Natural killer cell treated with Interleukin-12 subunit alpha and Interleukin-12 subunit beta and Interleukin-15 and Interleukin-18, amount 100 ng/mL, for 72 hours (primary cell): ENCODE measurements around the gene GJB3. TPM values are rescaled to one million over a fixed set of nuclear protein-coding genes. Genes with fewer than 3 reads are reported as not detected.

Experiments
- ATAC-seq, 2 donors: fragments of 150-1000 bp; cut with Tn5 transposase in 1 of 2; sonication (Bioruptor Pico), chemical (Tn5 transposase) in 1 of 2; 2 replicates each; pipeline ENCODE4 v1.10.0; 2021
- DNase-seq: peaks from one replicate; pipeline ENCODE4 v3.0.0; 2022; ENCODE audit warnings: low spot score
- H3K27ac Mint-ChIP-seq, 2 donors: 1 replicate in 1 of 2; 2 replicates in 1 of 2; pipeline ENCODE4 v1.8.0; 2022; ENCODE audit warnings: mixed read lengths in 2 of 2, mild to moderate bottlenecking in 1 of 2, moderate library complexity in 1 of 2
- H3K27me3 Mint-ChIP-seq, 2 donors: 1 replicate in 1 of 2; 2 replicates in 1 of 2; pipeline ENCODE4 v1.8.0; 2022; ENCODE audit warnings: mixed read lengths in 2 of 2
- H3K36me3 Mint-ChIP-seq: one replicate; pipeline ENCODE4 v1.8.0; 2022; ENCODE audit warnings: mixed read lengths
- H3K4me1 Mint-ChIP-seq, 2 donors: 1 replicate in 1 of 2; 2 replicates in 1 of 2; pipeline ENCODE4 v1.8.0; 2022; ENCODE audit warnings: low read depth in 2 of 2, mixed read lengths in 2 of 2, mild to moderate bottlenecking in 1 of 2
- H3K4me3 Mint-ChIP-seq: one replicate; pipeline ENCODE4 v1.8.0; 2022; ENCODE audit warnings: mixed read lengths
- H3K9me3 Mint-ChIP-seq: 2 replicates; pipeline ENCODE4 v1.8.0; 2022; ENCODE audit warnings: mixed read lengths
- total RNA-seq, 2 donors: library from RNA; stranded (reverse); gene quantifications; one replicate each; pipeline ENCODE4 v1.2.3, GENCODE V29; 2022

GJB3 gene
- total RNA-seq, 2 donors from 2014 or later, result not detected

DNA sequence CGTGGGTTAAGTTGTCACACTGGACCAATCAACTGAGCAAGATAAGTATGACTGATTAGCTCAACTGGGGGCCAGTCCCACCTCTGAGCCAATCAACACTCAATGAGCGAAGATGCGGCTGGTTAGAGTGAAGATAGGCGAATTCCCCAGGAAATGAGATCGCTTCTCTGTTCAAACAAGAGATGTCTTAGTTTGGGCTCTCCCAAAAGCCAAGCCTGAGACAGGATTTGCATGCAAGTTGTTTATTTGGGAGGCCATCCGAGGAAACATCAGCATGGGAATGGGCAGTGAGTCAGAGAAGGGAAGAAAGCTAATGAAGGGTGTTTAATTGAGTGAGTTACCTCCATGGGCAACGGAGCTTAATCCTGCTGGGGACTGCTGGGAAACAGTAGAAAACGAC is 31.0 kb upstream of the GJB3 start:
- H3K9me3 Mint-ChIP-seq, result no peaks in the 10 kb centered on the region
- H3K36me3 Mint-ChIP-seq, result no peaks in the 10 kb centered on the region
- no peak overlapping the region for H3K27ac Mint-ChIP-seq
- H3K4me1 Mint-ChIP-seq, result no peaks in the 10 kb centered on the region
- H3K27me3 Mint-ChIP-seq, result peaks cover 4 to 17% of the 10 kb centered on the region in 2 donors
- DNase-seq (no peak), ATAC-seq (no peak)
- H3K4me3 Mint-ChIP-seq, result no peak overlapping the region

DNA sequence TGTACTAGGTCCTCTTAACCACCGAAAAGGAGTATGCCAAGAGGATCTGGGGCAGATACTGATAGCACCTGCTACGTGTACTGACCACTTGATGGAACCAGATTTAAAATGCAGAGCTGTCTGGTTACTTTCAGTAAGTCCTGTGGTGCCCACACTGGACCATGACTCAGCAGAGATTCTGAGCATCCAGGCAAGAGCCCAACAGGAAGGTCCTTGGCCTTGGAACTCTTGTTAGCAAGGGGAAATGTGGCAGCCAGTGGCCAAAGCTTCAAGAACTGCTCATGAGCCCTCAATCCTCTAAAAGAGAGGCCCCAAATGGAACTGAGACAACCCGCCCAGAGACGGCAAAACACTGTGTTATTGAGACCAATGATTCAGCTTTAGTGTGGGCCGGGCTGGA is 30.4 kb upstream of the GJB3 start:
- no peaks in the 10 kb centered on the region for H3K36me3 Mint-ChIP-seq
- no peak overlapping the region for H3K4me3 Mint-ChIP-seq
- no peaks in the 10 kb centered on the region for H3K9me3 Mint-ChIP-seq
- DNase-seq (no peak), ATAC-seq (no peak)
- H3K27ac Mint-ChIP-seq, result no peak overlapping the region
- H3K4me1 Mint-ChIP-seq, result no peaks in the 10 kb centered on the region
- H3K27me3 Mint-ChIP-seq, result peaks cover 4 to 17% of the 10 kb centered on the region in 2 donors

DNA sequence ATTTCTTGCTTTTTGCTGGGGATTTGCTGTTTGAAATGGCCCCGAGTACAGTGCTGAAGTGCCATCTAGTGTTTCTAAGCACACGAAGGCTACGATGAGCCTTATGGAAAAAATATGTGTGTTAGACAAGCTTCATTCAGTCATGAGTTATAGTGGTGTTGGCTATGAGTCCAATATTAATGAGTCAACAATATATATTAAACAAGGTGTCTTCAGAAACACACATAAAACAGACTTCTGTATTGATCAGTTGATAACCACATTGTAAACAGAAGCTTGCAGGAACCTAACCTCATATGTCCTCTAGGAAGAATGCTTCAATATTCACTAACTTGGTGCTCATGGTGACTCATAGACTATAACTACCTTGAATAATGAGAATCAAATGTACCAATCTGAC is 27.9 kb upstream of the GJB3 start:
- Mint-ChIP-seq H3K27me3 (peaks cover 4 to 12% of the 10 kb centered on the region in 2 donors), H3K4me1 (no peaks in the 10 kb centered on the region), H3K36me3 (no peaks in the 10 kb centered on the region), H3K9me3 (no peaks in the 10 kb centered on the region), H3K27ac (no peak overlapping the region), H3K4me3 (no peak overlapping the region)
- ATAC-seq (no peak), DNase-seq (no peak)

DNA sequence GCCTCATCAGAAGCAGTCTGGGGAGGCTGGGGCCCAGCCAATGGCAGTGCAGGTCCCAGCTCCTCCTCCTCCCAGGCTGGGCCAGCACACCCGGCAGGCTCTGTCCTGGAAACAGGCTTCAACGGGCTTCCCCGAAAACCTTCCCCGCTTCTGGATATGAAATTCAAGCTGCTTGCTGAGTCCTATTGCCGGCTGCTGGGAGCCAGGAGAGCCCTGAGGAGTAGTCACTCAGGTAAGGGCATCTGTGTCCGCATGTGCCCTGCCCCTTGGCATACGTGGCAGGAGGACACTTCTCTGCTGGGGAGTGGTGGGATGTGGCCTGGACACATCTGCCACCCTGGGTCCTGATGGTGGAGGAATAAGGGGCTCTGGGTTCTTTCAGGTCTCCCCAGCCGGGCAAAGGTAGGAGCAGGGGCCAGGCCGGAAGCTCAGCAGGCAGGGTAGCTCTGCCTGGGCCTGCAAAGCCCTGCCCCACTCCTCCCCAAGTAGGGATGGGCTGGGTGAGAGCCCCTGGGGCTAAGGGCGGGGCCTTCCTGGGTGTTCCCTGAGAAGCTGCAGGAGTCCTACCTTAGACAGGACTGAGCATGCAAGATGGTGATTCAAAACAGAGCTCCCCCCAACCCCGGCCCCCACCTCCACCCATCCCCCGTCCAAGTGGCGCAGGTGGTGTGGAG is 25.9 kb upstream of the GJB3 start, which contains the start of gene GJB5:
Gene GJB5, plus strand, starts transcription at position 84 of the 674 bp plus-strand sequence. CDS start 2,284 bp downstream, outside the sequence.
- no peaks in the 10 kb centered on the region for H3K9me3 Mint-ChIP-seq
- H3K27me3 Mint-ChIP-seq, result peaks cover 3 to 8% of the 10 kb centered on the region in 2 donors
- H3K4me3 Mint-ChIP-seq, result no peak within 1 kb of the TSS
- H3K27ac Mint-ChIP-seq, result no peak within 1 kb of the TSS
- no peak for DNase-seq
- ATAC-seq, result no peak
- no peaks in the 10 kb centered on the region for H3K4me1 Mint-ChIP-seq
- H3K36me3 Mint-ChIP-seq, result no peaks in the 10 kb centered on the region

DNA sequence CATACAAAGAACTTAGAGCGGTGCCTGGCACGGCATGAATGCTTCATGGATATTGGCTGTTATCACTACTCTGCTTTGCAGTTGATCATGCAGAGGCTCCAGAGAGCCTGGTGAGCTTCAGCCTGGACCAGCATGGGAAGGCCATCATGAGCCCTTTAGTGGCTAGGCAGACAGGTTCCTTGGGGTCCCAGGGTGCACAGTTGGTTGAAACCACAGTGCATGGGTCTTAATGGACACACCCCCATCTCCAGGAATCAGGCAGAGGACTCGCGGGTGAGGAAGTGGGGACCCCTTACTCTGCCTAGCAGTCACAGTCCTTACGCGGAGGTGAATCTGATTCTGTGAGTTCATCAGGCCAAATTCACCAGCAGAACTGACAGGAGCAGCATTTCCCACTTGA is 25.1 kb upstream of the GJB3 start:
- DNase-seq, result no peak
- Mint-ChIP-seq H3K4me3 (no peak overlapping the region), H3K36me3 (no peaks in the 10 kb centered on the region), H3K9me3 (no peaks in the 10 kb centered on the region), H3K27me3 (peaks cover 3 to 8% of the 10 kb centered on the region in 2 donors), H3K27ac (no peak overlapping the region), H3K4me1 (no peaks in the 10 kb centered on the region)
- no peak for ATAC-seq

DNA sequence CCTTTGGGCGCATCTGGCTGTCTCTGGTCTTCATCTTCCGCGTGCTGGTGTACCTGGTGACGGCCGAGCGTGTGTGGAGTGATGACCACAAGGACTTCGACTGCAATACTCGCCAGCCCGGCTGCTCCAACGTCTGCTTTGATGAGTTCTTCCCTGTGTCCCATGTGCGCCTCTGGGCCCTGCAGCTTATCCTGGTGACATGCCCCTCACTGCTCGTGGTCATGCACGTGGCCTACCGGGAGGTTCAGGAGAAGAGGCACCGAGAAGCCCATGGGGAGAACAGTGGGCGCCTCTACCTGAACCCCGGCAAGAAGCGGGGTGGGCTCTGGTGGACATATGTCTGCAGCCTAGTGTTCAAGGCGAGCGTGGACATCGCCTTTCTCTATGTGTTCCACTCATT is 23.6 kb upstream of the GJB3 start:
- peaks cover 3 to 8% of the 10 kb centered on the region in 2 donors for H3K27me3 Mint-ChIP-seq
- H3K9me3 Mint-ChIP-seq, result no peaks in the 10 kb centered on the region
- ATAC-seq, result no peak
- H3K4me3 Mint-ChIP-seq, result no peak overlapping the region
- no peaks in the 10 kb centered on the region for H3K36me3 Mint-ChIP-seq
- no peaks in the 10 kb centered on the region for H3K4me1 Mint-ChIP-seq
- H3K27ac Mint-ChIP-seq, result no peak overlapping the region
- DNase-seq, result no peak

DNA sequence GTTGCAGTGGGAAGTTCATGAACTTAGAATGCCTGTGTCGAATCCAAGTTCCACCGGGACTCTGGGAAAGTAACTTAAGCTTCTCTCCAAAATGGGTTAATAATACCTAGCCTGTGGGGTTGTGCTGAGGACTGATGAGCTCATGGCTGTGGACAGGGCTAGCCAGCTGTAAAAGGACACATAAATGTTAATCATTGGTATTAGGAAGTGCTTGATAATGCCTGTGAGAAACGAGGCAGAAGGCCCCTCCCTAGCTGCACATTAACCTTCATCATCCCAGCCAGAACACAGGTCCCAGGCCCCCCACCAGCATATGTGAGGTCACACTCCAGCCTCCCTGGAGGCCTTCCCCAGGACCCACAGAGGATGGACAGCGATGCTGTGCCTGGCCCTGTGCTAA is 22.3 kb upstream of the GJB3 start:
- H3K4me1 Mint-ChIP-seq, result no peaks in the 10 kb centered on the region

DNA sequence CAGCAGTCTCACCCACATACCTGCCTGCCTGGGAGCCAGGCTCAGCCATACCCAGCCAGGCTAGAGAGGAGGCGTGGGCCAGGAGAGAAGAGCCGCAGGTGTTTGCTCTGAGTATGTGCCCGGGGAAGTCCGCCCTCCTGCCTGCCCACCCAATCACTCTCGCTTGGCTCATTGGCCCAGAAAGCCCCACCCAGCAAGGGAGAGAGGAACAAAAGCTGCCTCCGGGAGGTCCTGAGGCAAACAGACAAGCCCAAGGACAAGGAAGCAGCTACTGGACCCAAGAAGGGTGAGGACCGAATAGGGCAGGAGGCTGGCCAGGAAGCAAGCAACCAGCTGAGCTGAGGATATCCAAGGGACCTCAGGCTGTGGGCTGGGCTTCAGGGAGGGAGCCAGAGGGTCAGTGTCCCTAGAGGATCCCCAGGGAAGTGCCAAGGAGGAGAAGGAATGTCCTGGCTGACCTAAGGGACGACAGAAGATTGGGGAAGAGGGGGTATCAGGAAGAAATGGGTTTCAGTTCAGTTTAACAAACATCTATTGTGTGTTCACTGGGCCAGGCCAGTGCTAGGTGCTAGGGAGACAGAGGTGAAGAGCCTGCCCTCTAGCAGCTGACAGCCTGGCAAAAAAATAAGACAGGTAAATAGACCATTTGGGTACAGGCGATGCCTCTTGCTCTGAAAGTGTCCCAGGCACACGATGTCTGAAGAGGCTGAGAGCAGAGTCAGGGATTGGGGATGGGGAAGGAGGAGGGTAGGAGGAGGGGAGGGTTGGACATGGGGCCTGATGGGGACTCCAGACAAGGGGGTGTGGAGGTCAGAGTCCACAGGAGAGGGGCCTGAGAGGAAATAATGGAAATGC is 21.3 kb upstream of the GJB3 start, which contains the start of gene GJB4:
Gene GJB4, plus strand, starts transcription at position 238 of the 855 bp plus-strand sequence. CDS start 1,515 bp downstream, outside the sequence.
- Mint-ChIP-seq H3K27me3 (peaks cover 10 to 11% of the 10 kb centered on the region in 2 donors), H3K36me3 (no peaks in the 10 kb centered on the region), H3K9me3 (no peaks in the 10 kb centered on the region), H3K4me3 (no peak within 1 kb of the TSS), H3K4me1 (no peaks in the 10 kb centered on the region), H3K27ac (no peak within 1 kb of the TSS)
- ATAC-seq (peak in 1 of 2 donors; percentile 16), DNase-seq (no peak)

More for the DNA sequence above, 22.3 kb upstream of the GJB3 start:
- H3K4me3 Mint-ChIP-seq, result no peak overlapping the region
- no peak overlapping the region for H3K27ac Mint-ChIP-seq
- no peaks in the 10 kb centered on the region for H3K36me3 Mint-ChIP-seq
- DNase-seq (no peak), ATAC-seq (no peak)
- peaks cover 11 to 14% of the 10 kb centered on the region in 2 donors for H3K27me3 Mint-ChIP-seq
- H3K9me3 Mint-ChIP-seq, result no peaks in the 10 kb centered on the region

DNA sequence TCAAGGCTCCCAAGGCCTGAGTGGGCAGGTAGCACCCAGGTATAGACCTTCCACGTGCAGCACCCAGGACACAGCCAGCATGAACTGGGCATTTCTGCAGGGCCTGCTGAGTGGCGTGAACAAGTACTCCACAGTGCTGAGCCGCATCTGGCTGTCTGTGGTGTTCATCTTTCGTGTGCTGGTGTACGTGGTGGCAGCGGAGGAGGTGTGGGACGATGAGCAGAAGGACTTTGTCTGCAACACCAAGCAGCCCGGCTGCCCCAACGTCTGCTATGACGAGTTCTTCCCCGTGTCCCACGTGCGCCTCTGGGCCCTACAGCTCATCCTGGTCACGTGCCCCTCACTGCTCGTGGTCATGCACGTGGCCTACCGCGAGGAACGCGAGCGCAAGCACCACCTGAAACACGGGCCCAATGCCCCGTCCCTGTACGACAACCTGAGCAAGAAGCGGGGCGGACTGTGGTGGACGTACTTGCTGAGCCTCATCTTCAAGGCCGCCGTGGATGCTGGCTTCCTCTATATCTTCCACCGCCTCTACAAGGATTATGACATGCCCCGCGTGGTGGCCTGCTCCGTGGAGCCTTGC is 19.7 kb upstream of the GJB3 start:
- no peak overlapping the region for H3K27ac Mint-ChIP-seq
- H3K4me3 Mint-ChIP-seq, result no peak overlapping the region
- no peaks in the 10 kb centered on the region for H3K36me3 Mint-ChIP-seq

DNA sequence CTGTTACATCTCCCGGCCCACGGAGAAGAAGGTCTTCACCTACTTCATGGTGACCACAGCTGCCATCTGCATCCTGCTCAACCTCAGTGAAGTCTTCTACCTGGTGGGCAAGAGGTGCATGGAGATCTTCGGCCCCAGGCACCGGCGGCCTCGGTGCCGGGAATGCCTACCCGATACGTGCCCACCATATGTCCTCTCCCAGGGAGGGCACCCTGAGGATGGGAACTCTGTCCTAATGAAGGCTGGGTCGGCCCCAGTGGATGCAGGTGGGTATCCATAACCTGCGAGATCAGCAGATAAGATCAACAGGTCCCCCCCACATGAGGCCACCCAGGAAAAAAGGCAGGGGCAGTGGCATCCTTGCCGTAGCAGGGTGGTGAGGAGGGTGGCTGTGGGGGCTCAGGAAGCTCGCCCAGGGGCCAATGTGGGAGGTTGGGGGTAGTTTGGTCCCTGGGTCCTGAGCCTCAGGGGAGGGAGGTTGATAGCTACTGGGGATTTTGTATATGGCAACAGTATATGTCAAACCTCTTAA is 19.2 kb upstream of the GJB3 start:
- Mint-ChIP-seq H3K4me3 (no peak overlapping the region), H3K27me3 (peaks cover 10 to 11% of the 10 kb centered on the region in 2 donors), H3K9me3 (no peaks in the 10 kb centered on the region), H3K4me1 (no peaks in the 10 kb centered on the region), H3K36me3 (no peaks in the 10 kb centered on the region), H3K27ac (no peak overlapping the region)
- no peak for DNase-seq
- ATAC-seq, result no peak

More for the DNA sequence above, 19.7 kb upstream of the GJB3 start:
- DNase-seq, result no peak
- no peak for ATAC-seq
- Mint-ChIP-seq H3K9me3 (no peaks in the 10 kb centered on the region), H3K4me1 (no peaks in the 10 kb centered on the region), H3K27me3 (peaks cover 10 to 11% of the 10 kb centered on the region in 2 donors)

DNA sequence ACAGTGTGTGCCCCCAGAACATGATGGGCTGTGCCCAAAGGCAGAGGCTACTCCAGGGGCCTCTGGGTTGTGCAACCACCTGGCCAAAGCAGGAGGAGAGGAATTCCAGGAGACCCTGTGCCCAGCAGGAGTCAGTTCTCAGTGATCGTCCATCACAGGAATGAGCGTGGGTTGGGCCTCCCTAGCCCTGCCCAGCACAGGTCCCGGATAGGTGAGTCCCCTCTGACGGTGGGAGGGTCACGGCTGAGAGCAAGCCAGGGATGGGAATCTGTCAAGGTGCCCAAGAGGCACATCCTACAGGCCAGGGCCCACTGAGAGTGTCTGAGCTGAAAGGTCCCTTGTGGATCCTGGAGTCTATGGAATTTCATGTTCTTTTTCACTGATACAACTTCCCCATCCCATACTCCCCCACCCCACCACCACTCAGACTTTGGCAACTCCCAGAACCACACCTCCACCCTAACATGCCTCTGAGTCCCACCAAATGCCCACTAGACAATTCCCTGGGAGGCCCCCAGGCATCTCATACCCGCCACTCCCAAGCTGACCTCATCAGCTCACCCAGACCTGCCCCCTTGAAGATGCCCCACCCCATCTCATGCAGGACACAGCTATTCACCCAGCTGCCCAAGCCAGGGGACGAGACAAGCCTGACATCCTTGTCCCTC is 18.4 kb upstream of the GJB3 start:
- no peak overlapping the region for H3K4me3 Mint-ChIP-seq
- no peaks in the 10 kb centered on the region for H3K4me1 Mint-ChIP-seq
- no peaks in the 10 kb centered on the region for H3K9me3 Mint-ChIP-seq
- DNase-seq, result no peak
- no peak for ATAC-seq
- H3K36me3 Mint-ChIP-seq, result no peaks in the 10 kb centered on the region
- H3K27me3 Mint-ChIP-seq, result peaks cover 10 to 11% of the 10 kb centered on the region in 2 donors
- no peak overlapping the region for H3K27ac Mint-ChIP-seq

DNA sequence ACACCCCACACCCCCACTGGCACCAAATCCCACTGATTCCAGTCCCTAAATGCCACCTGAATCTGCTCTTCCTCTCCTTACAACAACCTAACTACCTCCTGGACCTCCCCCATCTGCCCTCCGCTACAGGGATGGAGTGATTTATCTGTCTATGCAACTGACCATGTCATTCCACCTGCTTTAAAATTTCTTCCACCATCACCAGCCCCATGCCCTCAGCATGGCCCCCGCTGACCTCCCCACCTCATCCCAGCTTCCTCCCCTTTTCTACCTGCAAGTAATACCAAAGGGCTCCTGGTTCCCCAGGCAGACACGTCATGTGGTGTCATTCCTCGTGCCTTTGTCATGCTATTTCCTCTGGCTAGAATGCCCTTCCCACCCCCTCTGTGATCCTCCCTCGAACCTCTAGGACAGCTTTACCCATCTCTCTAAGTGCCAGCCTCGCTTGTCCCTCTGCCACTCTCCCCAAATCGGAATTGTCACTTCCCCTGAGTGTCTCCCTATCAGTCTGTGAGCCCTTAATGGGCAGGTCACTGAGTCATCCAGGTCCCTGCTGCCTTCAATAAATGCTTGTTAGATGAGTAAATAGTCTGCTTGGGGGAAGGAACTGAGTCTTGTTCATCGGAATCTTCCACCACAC is 17.8 kb upstream of the GJB3 start:
- H3K36me3 Mint-ChIP-seq, result no peaks in the 10 kb centered on the region

DNA sequence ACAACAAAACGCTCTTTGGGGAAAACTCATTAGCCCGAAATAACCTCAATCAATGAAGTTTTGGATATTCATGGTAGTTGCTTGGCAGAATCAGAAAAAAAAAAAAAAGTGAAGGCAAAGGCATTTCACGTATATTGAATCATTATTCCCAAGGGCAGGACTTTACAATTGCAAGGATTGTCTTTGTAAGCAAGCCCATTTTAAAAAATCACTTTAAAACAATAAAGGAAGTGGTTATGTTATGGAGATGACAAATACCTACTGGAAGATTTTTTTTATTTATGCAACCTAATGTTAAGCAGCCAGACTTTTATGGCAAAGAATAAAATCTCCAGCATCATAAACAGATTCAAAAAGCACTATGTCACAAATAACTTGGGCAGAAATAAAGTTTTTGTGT is 12.2 kb upstream of the GJB3 start:
- Mint-ChIP-seq H3K4me1 (no peaks in the 10 kb centered on the region), H3K27ac (no peak overlapping the region), H3K9me3 (no peaks in the 10 kb centered on the region), H3K36me3 (no peaks in the 10 kb centered on the region), H3K4me3 (no peak overlapping the region), H3K27me3 (peaks cover 0 to 3% of the 10 kb centered on the region in 2 donors)
- no peak for ATAC-seq
- DNase-seq, result no peak

More for the DNA sequence above, 17.8 kb upstream of the GJB3 start:
- DNase-seq, result no peak
- Mint-ChIP-seq H3K27me3 (peaks cover 10 to 11% of the 10 kb centered on the region in 2 donors), H3K4me3 (no peak overlapping the region), H3K4me1 (no peaks in the 10 kb centered on the region), H3K27ac (peak overlapping the region in 1 of 2 donors; percentile 6), H3K9me3 (no peaks in the 10 kb centered on the region)
- no peak for ATAC-seq
